Pericardium fibroblast (primary cell): ENCODE measurements around the gene TRIM26. TPM values are rescaled to one million over a fixed set of nuclear protein-coding genes. Genes with fewer than 3 reads are reported as not detected.

ENCODE experiments used
- total RNA-seq: library from RNA; depleted of rRNA; stranded (reverse); fragments of >200 nt; gene quantifications from 2 replicates; pipeline ENCODE4 v1.2.3, GENCODE V29; 2015

The TRIM26 gene
- total RNA-seq = 16.3 and 34.9 TPM in 2 replicates

GRCh38 chr6:30212865-30213666 lies at the start of gene TRIM26:
Gene TRIM26, minus strand, starts transcription at chr6:30213406. Its CDS starts 14,303 bp downstream, at chr6:30199103.

GRCh38 chr6:30163090-30163917 lies 49.9 kb downstream of the TRIM26 start, which contains the start of gene TRIM15:
Gene TRIM15, plus strand, starts transcription at chr6:30163546. Its CDS starts 139 bp downstream, at chr6:30163685.

GRCh38 chr6:30160785-30161531 lies 52.2 kb downstream of the TRIM26 start, which contains the start of gene TRIM10:
Gene TRIM10, minus strand, starts transcription at chr6:30161211. Its CDS starts 353 bp downstream, at chr6:30160858.

GRCh38 chr6:30135757-30136156 lies 77.4 kb downstream of the TRIM26 start, which contains the start of gene TRIM40:
Gene TRIM40, plus strand, starts transcription at chr6:30136140. Its CDS starts 897 bp downstream, at chr6:30137037.

Other genes with a start within 250 kb of the TRIM26 start
- 23.1 and 26.1 TPM in 2 replicates for gene POLR1H, start 152.1 kb downstream of the TRIM26 start, total RNA-seq
- 24.4 and 29.3 TPM in 2 replicates for gene PPP1R11, start 146.2 kb downstream of the TRIM26 start, total RNA-seq
- gene RNF39, start 137.6 kb downstream of the TRIM26 start, total RNA-seq = not detected in 2 replicates
- gene TRIM31, start 100.3 kb downstream of the TRIM26 start, total RNA-seq = not detected in 2 replicates
- gene TRIM40, start 77.3 kb downstream of the TRIM26 start, total RNA-seq = not detected in 2 replicates
- not detected in 2 replicates for gene TRIM10, start 52.2 kb downstream of the TRIM26 start, total RNA-seq
- not detected in 2 replicates for gene TRIM15, start 49.9 kb downstream of the TRIM26 start, total RNA-seq
- 5.1 and 5.4 TPM in 2 replicates for gene TRIM39, start 113.5 kb upstream of the TRIM26 start, total RNA-seq
- gene RPP21, start 131.8 kb upstream of the TRIM26 start, total RNA-seq = 56.9 and 69.9 TPM in 2 replicates